Placental epithelial cell (primary cell): ENCODE results near the gene MYO1G. TPM values are rescaled to one million over a fixed set of nuclear protein-coding genes. Genes with fewer than 3 reads are reported as not detected.

Experiments used
- total RNA-seq: library from RNA; depleted of rRNA; stranded (reverse); fragments of >200 nt; gene quantifications from 2 replicates; pipeline ENCODE4 v1.2.3, GENCODE V29; 2012

Gene MYO1G
- 0.33 and 0.39 TPM in 2 replicates for total RNA-seq

DNA sequence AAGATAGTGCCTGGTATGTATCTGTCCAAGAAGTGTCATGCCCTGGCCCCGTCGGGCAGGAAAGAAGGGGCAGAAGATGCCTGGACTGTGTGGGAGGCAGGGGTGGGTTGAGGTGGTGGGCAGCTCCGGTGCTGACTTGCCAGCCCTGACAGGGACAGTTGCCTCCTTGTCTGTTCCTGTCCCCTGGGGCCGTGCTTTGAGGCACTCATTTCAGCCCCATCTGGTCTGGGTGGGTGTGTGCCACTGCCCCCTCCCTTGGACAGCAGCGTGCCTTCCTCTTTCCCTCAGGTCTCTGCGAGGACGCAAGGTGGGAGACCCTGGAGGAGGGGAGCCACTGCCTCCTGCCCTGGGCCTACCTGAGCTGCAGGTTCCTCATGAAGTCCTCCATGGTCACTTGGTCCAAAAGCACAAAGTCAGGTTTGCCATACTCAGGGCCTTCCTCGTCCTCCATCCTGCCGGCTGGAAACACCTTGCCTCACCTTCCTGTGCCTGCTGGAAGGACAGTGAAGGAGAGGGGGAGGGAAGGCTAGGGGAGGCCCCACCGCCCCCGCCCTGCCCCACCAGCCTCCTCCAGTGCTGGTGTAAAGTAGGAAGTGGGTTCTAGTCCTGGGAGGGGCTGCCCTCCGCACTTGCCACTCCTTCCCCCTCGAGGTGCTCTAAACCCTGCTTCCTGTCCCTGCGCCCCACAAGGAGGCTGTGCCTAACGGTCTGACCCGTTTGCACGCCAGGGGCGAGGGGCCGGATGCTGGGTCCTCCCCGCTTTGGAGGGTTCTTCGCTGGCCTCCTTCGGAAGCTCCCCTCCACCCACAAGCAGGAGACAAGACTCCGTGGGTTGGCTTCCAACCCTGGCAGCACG, at the start of gene MYO1G:
Gene MYO1G (minus strand): TSS at position 505 of the 856 bp plus-strand sequence. CDS start 54 bp downstream, at position 451.

DNA sequence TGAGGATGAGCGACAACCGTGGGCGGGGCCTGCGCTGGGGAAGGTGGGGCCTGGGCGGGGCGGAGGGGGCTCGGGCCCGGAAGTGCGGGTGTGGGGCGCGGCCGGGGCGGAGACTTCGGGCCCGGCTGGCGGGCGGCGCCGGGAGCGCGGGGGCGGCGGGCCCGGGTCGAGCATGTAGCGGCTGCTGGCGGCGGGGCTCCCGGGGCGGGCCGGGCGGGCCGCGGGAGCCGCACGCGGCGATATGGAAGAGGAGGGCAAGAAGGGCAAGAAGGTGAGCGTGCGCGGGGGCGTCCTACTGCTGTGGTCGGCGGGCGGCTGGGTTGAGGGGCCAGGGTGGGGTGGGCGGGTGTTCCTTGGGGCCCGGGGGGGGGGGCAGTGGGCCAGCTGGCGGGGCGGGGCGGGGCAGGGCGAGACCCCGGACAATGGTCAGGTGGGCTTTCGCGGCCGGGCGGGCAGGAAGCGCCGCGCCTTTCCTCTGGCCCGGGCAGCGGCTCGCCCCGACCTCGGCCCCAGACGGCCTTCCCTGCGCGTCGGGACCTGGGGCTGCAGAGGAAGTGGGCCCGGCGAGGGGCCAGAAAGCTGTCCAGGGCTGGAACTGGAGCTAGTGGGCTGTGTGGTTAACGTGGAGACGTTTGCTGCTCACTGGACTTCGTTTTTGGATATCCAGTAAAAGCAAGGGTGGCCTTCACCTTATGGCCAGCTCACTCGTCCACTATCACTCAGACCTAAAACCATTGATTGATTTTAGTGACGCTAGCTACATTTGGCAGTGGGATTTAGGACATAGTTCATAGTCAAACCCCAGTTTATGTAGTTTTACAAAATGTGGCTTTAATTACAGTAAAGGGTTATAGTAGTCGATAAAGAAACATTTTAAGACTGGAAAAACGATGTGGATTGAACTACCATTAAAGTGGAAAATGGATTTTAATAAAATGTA, 21.5 kb upstream of the MYO1G start, which contains the start of gene CCM2:
Gene CCM2 (plus strand): TSS at position 109 of the 940 bp plus-strand sequence. CDS start 133 bp downstream, at position 242.

Other genes starting within 250 kb of the MYO1G start
- 11.3 and 20.0 TPM in 2 replicates for gene ZMIZ2, start 230.2 kb downstream of the MYO1G start, total RNA-seq
- gene PPIA, start 182.3 kb downstream of the MYO1G start, total RNA-seq: 1,348 and 2,909 TPM in 2 replicates
- gene H2AZ2, start 130.9 kb downstream of the MYO1G start, total RNA-seq: 51.4 and 108 TPM in 2 replicates
- 12.2 and 13.4 TPM in 2 replicates for gene PURB, start 93.5 kb downstream of the MYO1G start, total RNA-seq
- gene CCM2, start 21.2 kb upstream of the MYO1G start, total RNA-seq: 34.9 and 39.9 TPM in 2 replicates
- gene NACAD, start 110.0 kb upstream of the MYO1G start, total RNA-seq: 6.3 and 7.6 TPM in 2 replicates
- gene TBRG4, start 132.7 kb upstream of the MYO1G start, total RNA-seq: 51.4 and 70.1 TPM in 2 replicates
- 3.5 TPM in 1 of 2 replicates, not detected in the other for gene RAMP3, start 178.8 kb upstream of the MYO1G start, total RNA-seq